Cortex of kidney (tissue), 1 donor: ENCODE data around the gene MYADM.
"Not testable (repeated sequence)": the region's sequence is repeated elsewhere in the genome, so short reads cannot be mapped to it uniquely, and the experiment has no call there.

Experiments used
- DNase-seq: peaks from one replicate; lab custom pipeline; 2025; lab: John Stamatoyannopoulos, UW

MYADM gene

DNA sequence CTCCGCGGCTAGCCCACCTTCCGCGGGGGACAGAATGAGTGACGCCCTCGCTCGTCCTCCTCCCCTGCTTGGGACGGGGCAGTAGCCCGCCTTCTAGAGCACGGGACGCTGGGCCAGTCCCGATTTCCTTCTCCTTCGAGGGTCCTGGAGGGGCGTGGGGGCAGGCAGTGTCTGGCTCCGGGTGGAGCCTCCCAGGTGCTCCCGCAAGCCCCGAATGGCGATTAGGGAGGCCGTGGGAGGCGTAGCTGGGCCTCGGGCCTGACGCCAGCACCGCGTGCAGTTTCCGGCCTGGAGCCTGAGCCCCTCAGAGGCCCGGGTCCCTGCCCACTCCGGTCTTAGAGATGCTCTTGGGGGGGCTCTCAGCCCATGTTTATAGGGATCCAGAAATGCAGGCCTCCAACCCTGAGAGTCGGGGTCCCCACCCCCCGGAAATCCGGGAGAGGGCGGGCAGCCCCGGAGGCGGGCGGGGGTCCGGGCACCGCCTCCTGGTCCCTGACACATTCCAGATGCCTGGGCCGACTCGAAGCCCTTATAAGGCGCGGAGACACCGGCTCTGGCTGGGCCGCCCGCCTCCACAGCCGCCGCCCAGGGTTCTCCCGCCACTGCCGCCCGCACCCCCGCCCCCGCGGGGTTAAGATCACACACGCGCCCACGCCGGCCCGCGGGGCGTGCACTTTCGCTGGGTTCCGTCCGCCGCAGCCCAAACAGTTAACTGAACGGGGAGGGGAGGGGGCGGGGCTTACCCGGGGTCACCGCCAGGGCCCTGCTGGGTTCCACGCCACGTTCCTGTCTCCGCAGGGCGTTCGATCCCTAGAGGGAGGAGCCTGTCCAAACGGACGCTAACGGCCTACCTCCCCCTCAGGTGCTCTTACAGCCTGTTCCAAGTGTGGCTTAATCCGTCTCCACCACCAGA is 1.5 kb downstream of the MYADM start:
- DNase-seq, result no peak

DNA sequence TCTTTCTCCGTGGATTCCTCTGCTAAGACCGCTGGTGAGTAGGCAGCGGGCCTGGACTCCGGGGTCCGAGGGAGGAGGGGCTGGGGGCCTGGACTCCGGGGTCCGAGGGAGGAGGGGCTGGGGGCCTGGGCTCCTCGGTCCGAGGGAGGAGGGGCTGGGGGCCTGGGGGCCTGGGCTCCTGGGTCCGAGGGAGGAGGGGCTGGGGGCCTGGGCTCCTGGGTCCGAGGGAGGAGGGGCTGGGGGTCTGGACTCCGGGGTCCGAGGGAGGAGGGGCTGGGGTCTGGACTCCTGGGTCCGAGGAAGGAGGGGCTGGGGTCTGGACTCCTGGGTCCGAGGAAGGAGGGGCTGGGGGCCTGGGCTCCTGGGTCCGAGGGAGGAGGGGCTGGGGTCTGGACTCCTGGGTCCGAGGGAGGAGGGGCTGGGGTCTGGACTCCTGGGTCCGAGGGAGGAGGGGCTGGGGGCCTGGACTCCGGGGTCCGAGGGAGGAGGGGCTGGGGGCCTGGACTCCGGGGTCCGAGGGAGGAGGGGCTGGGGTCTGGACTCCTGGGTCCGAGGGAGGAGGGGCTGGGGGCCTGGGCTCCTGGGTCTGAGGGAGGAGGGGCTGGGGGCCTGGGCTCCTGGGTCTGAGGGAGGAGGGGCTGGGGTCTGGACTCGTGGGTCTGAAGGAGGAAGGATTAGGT is 2.3 kb downstream of the MYADM start:
- DNase-seq, result not testable (repeated sequence)

DNA sequence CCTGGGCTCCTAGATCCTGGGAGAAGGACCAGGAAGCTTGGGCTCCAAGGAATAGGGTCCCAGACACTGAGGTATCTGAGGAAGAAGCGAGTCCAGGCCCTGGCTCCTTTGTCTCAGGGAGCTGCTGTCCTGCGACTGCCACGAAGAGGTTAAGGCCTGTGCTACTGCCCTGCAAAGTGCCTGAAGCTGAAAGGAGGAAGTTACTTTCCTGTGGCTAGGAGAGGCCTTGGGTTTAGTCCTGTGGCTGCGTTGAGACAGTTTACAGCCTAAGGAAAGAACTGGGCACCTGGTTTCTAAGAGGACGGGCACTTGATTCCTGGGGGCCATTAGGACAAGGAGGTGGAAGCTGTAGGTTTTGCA is 2.8 kb downstream of the MYADM start:
- no peak for DNase-seq

DNA sequence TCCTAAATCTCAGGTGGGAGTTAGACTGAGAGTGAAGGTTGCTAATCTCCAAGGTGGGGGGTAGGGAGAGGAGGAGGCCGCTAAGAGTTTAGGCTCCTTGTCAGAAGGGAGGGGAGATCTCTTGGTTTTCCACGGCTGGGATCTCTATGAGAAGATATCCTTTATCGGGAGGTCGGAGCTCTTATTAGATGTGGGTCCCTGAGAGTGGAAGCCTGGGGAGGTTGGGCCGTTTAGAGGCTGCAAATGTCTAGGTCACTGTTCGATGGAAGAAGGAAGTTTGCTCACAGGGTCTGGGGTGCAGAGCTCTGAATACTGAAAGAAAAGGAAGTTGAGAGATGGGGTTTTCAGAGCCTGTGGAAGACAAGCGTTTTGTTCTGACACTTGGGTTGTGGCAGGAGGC is 3.8 kb downstream of the MYADM start:
- DNase-seq, result no peak

DNA sequence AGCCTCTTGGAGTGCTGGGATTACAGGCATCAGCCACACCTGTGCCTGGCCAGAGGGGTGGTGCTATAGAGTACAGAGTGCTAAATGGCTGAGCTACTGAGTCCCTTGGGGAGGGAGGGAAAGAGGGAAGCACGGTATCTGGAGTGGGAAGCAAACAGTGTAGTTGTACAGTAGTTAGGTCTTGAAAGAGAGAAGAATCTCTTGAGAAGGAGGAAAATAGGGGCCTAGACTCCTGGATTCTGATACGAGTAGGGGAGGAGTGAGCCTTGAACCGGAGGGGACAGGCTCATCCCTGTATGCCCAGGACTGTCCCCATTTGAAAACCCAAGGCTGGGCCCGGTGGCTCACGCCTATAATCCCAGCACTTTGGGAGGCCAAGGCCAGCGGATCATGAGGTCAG is 5.1 kb downstream of the MYADM start:
- no peak for DNase-seq

DNA sequence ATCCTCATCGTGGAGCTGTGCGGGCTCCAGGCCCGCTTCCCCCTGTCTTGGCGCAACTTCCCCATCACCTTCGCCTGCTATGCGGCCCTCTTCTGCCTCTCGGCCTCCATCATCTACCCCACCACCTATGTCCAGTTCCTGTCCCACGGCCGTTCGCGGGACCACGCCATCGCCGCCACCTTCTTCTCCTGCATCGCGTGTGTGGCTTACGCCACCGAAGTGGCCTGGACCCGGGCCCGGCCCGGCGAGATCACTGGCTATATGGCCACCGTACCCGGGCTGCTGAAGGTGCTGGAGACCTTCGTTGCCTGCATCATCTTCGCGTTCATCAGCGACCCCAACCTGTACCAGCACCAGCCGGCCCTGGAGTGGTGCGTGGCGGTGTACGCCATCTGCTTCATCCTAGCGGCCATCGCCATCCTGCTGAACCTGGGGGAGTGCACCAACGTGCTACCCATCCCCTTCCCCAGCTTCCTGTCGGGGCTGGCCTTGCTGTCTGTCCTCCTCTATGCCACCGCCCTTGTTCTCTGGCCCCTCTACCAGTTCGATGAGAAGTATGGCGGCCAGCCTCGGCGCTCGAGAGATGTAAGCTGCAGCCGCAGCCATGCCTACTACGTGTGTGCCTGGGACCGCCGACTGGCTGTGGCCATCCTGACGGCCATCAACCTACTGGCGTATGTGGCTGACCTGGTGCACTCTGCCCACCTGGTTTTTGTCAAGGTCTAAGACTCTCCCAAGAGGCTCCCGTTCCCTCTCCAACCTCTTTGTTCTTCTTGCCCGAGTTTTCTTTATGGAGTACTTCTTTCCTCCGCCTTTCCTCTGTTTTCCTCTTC is 6.3 kb downstream of the MYADM start:
- no peak for DNase-seq

DNA sequence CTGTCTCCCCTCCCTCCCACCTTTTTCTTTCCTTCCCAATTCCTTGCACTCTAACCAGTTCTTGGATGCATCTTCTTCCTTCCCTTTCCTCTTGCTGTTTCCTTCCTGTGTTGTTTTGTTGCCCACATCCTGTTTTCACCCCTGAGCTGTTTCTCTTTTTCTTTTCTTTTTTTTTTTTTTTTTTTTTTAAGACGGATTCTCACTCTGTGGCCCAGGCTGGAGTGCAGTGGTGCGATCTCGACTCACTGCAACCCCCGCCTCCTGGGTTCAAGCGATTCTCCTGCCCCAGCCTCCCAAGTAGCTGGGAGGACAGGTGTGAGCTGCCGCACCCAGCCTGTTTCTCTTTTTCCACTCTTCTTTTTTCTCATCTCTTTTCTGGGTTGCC is 6.9 kb downstream of the MYADM start:
- no peak for DNase-seq

DNA sequence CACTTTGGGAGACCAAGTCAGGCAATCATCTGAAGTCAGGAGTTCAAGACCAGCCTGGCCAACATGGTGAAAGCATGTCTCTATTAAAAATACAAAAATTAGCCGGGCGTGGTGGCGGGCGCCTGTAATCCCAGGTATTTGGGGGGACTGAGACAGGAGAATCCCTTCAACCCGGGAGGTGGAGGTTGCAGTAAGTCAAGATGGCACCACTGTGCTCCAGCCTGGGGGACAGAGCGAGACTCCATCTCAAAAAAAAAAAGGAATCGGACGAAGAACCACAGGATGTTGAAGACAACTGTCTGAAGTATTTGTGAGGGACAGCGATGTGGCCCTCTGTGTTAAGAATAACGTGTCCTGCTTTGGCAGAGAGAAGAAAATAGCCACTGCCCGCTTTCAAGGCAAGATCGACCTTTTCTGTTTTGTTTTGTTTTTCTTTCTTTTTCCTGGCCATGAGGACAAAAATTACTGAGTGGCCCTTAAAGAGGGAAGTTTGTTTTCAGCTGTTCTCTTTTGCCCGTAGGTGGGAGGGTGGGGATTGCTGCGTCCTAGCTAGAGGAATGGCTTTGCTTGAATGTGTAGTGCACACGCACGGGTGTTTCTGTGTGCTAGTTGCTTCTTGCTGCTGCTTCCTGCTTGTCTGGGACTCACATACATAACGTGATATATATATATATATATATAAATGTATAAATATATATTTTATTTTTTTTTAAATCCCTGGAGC is 8.1 kb downstream of the MYADM start:
- DNase-seq, result no peak

DNA sequence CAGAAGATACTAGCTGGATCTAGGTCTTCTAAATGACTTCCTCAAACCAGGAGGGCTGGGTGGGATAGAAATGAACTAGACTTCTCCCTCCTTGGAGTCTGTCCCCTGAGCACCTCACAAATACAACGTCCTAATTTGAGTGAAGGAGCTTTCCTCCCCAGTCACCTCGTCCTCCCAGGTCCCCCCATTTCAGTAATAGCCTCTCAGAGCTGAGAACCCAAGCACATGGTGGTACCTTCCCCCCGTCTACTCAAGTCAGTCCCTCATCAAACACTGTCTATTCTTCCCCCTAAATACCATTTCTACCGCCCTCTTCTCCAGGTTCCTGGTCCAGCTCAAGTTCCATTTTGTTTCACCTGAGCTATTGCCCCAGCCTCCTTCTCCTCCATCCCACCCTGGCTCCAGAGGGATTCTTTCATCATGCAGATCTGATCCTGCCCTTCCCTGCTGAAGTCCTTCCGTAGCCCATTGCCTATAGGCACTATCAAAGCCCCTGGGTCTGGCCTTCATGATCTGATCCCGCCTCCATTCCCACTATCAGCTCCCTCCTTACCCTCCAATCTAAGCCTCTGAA is 9.1 kb downstream of the MYADM start:
- DNase-seq, result no peak

DNA sequence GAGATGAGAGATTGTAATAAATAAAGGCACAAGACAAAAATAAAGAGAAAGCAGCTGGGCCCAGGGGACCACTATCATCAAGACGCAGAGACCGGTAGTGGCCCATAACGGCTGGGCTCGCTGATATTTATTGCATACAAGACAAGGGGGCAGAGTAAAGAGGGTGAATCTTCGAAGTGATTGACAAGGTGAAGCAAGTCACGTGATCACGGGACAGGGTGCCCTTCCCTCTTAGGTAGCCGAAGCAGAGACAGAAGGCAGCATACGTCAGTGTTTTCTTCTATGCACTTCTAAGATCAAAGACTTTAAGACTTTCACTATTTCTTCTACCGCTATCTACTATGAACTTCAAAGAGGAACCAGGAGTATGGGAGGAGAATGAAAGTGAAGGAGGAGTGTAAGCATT is 9.7 kb downstream of the MYADM start:
- DNase-seq, result no peak

DNA sequence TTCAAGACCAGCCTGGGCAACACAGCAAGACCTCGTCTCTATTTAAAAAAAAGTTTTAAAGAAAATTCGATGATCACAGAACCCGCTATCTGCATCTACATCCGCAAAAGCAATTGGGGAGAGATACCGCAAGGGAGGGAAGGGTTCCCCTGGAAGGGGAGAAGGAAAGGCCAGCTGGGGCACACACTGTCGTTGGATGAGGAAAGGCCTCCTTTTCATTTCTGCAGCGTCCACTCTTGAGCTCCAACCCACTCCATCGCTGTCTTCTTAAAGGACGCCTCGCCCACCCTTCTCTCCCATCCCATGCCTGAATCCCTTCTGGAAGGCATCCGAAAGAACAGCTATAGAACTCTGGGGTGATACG is 11.1 kb downstream of the MYADM start:
- DNase-seq, result no peak

DNA sequence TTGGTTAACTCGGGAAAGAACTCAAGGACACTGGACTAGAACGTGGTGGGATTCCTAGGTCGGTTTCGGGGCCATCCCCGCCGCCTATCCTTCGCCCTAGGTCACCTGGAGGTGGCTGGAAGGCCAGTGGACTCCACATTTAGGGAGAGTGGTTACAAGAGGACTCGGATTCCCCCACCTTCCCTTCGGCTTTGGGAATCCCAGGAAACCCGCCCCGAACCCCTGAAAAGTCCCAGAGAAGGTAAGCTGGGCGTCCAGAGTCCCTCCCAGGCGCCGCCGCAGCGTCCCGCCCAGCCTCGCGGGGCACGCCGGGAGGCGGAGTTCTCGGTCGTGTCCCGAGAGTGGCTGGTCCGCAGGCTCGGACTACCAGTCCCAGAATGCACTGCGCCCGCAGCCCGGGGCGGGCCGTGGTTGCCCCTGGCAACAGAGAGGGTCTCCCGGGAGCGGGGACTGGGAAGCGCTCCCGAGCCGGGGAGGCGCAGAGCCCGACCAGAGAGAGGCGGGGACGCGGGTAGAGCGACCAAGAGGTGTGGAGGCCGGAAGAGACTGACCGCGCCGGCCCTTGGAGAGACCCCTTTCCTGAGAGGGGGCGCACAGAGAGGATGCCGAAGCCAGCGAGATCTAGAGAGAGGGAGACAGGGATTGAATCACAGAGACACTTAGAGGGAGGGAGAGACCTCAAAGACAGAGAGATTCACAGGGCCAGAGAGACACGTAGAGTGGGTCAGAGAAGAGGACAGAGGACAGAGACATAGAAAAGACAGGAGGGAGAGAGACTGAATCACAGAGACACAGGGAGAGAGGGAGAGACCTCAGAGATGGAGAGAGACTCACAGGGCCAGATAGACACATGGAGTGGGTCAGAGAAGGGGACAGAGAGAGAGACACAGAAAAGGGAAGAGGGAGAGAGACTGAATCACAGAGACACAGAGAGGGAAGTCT is 11.7 kb downstream of the MYADM start:
- no peak for DNase-seq

DNA sequence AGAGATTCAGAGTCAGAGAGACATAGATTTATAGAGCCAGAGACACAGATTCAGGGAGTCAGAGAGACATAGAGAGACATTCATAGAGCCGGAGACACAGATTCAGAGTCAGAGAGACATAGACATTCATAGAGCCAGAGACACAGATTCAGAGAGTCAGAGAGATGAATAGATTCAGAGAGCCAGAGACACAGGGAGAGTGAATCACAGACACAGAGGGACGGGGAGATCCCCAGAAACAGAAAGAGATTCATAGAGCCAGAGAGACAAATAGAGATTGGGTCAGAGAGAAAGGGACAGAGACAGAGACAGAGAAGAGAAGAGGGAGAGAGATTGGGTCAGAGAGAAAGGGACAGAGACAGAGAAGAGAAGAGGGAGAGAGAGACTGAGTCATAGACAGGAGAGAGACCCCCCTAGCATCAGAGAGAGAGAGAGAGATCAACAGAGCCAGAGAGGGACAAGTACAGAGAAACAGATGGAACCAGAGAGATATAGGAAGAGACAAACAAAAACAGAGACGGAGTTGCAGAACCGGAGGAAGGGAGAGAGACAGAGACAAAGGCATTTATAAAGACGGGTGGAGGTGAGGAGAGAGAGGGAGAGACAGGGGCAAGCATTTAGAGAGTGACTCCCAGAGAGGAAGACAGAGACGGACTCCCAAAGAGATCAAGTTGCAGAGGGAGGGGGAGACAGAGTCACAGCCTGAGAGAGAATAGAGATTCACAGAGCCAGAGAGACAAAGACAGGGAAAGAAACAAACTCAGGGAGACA is 13.2 kb downstream of the MYADM start:
- DNase-seq, result no peak

DNA sequence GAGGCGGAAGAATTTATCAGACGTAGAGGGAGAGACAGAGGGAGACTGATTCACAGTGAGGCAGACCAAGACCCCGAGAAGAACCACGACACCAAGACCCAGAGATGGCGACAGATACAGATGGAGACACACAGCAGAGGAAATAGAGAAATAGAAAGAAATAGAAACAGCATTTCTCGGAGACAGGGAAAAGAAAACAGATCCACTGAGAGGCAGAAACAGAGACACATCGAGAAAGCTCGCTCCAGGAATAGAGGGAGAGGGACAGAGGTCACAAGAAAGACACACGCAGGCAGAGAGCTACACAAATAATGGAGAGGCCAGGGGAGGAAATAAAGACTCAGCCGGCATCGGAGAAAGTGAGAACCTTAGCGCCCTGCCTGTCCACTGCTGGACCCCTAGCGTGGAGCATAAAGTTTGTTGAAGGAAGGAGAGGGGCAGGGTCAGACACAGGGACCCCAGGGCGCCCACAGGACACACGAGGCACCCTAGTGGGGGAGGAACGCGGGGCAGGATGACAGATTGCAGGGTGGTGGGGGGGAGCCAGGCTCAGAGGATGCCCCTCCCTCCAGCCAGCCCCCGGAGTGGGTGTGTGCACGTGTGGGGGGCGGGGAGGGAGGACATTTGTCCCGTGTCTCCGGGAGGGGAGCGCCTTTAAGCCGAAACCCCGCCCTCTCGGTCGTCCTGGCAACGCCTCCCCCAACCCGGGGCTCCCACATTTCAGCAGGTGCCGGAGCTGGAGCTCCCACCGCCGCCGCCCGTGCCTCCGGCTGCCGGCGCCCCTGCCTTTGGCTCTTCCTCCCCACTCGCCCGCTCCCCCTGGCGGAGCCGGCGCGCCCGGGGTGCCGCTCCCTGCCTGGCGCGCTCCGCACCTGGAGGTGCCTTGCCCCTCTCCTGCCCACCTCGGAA is 14.1 kb downstream of the MYADM start, which contains the start of gene PRKCG:
Gene PRKCG (plus strand): TSS at position 716 of the 909 bp plus-strand sequence. CDS start 298 bp downstream, outside the sequence.
- no peak for DNase-seq

DNA sequence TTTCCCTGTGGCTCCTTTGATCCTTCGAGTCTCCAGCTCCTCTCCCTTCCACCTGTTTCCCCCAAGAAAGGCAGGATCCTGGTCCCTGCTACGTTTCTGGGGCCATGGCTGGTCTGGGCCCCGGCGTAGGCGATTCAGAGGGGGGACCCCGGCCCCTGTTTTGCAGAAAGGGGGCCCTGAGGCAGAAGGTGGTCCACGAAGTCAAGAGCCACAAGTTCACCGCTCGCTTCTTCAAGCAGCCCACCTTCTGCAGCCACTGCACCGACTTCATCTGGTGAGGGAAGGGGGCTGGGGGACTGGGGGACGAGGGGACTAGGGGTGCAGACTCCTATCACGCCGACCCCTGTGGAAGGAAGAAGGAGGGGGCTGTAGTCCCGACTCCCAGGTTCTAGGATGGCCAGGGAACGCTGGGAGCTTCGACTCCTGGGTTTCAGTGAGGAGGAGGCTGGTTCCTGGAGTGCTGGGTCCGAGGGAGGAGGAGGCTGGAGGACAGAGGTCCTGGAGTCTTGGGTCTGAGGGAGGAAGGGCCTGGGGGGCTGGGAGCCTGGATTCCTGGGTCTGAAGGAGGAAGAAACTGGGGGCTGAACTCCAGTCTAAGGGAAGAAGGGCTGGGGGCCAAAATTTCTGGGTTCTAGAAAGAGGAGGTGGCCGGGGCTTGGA is 14.8 kb downstream of the MYADM start:
- DNase-seq, result no peak

DNA sequence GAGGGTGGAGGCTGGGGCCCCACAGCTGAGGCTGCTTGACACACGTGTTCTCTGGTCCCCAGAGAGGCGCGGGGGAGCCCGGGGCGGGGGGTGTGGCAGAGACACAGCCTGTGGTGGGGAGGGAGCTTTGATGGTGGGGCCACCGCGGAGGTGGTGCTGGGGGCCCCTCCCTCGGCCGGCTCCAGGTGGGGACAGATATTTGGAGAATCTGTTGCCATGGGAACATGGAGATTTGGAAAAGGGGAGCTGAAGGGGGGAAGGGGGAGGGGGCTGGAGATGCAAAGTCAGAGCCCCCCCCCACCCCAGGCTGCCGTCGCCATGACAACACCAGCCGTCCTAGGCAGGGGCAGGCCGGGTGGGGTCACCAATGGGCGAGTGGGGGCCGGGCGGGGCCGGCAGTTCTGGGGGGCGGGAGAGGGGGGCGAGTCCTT is 15.6 kb downstream of the MYADM start:
- DNase-seq, result no peak

DNA sequence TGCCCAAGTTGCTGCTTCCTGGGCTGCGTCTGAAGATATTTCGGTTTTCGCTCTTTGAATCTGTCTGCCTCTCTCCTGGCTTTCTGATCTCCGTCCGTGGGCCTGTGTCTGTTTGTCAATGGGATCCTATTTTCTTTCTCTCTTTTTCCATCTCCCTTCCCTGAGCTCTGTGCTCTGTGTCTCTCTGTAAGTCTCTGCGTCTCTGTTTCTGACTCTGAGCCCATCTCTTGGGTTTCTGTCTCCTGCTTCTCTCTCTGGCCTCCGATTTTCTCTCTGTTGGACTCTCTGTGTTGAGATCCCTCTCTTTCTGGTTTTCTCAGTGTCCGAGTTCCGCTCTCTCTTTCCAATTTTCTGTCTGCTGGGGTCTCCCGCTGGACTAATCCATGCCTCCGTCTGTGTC is 16.1 kb downstream of the MYADM start:
- no peak for DNase-seq

DNA sequence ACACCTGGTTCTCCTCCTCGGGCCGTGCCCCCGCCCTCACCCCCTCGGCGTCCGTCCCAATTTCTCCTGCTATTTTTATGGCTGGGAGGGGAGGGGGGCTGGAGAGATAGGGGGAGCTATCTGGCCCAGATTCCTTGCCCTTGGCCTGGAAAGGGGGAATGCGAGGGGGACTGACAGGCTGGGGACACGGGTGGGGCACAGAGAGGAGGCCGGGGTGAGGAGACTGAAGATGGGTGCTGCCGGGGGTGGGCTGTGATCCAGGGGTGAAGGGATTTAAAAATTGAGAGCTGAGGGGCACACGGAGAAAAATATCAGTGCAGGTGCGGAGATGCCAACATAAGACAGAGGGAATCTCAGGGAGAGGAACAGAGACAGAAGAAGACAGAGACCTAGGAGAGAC is 16.6 kb downstream of the MYADM start:
- DNase-seq, result no peak
